Keratinocyte (primary cell): ENCODE measurements around the gene MLXIPL. TPM values are rescaled to one million over a fixed set of nuclear protein-coding genes. Genes with fewer than 3 reads are reported as not detected.
A peak's percentile ranks its signal among the peaks of the same experiment; 100 is the strongest.
"Not testable (repeated sequence)": the region's sequence is repeated elsewhere in the genome, so short reads cannot be mapped to it uniquely, and the experiment has no call there.

Experiments
- DNase-seq: peaks from one replicate; pipeline ENCODE4 v3.0.0-alpha.2; 2011; ENCODE audit warnings: low read depth, missing footprints, low spot score
- FAIRE-seq: peaks from 2 replicates; lab custom pipeline; 2011; peaks lifted over from hg19 to GRCh38; lab: Jason Lieb, UNC
- H2AFZ ChIP-seq: 2 replicates; pipeline ENCODE4 v1.6.0; 2012; ENCODE audit warnings: low read length, control low read depth, inconsistent platforms; ENCODE audit not compliant: control insufficient read depth
- H3K27ac ChIP-seq: 2 replicates; pipeline ENCODE4 v1.5.1; 2011; ENCODE audit warnings: low read length; ENCODE audit not compliant: control insufficient read depth, insufficient read depth
- H3K27me3 ChIP-seq: 3 replicates; pipeline ENCODE4 v1.6.0; 2011; ENCODE audit warnings: low read length; ENCODE audit not compliant: control insufficient read depth, insufficient read depth; ENCODE audit errors: extremely low read depth
- H3K36me3 ChIP-seq, 2 experiments: 2 replicates in 1 of 2; 3 replicates in 1 of 2; pipeline ENCODE4 v1.5.1; 2011; ENCODE audit warnings: low read length in 2 of 2, mild to moderate bottlenecking in 1 of 2; ENCODE audit not compliant: control insufficient read depth in 2 of 2, insufficient read depth in 2 of 2; ENCODE audit errors: extremely low read depth in 1 of 2
- H3K4me1 ChIP-seq: 3 replicates; pipeline ENCODE4 v1.5.1; 2011; ENCODE audit warnings: low read length; ENCODE audit not compliant: control insufficient read depth, insufficient read depth; ENCODE audit errors: extremely low read depth
- H3K4me2 ChIP-seq: 3 replicates; pipeline ENCODE4 v1.6.0; 2011; ENCODE audit warnings: low read depth, low read length; ENCODE audit not compliant: control insufficient read depth, insufficient read depth; ENCODE audit errors: extremely low read depth
- H3K4me3 ChIP-seq, 3 experiments: fragments of 200-600 bp in 1 of 3; sonication (generic) in 1 of 3; 2 replicates in 2 of 3; 3 replicates in 1 of 3; pipeline ENCODE4 v1.5.1; 2011 to 2016; ENCODE audit warnings: low read length in 3 of 3, mild to moderate bottlenecking in 3 of 3, control low read depth in 2 of 3, inconsistent platforms in 1 of 3, low read depth in 1 of 3, mixed read lengths in 1 of 3, mixed run types in 1 of 3, moderate library complexity in 1 of 3; ENCODE audit not compliant: control insufficient read depth in 2 of 3, insufficient read depth in 2 of 3; ENCODE audit errors: extremely low read depth in 1 of 3
- H3K79me2 ChIP-seq: 2 replicates; pipeline ENCODE4 v1.6.0; 2012; ENCODE audit warnings: low read length; ENCODE audit not compliant: control insufficient read depth, insufficient read depth
- H3K9ac ChIP-seq: 3 replicates; pipeline ENCODE4 v1.6.0; 2011; ENCODE audit warnings: low read length; ENCODE audit not compliant: control insufficient read depth, insufficient read depth; ENCODE audit errors: extremely low read depth
- H3K9me1 ChIP-seq: 3 replicates; pipeline ENCODE4 v1.6.0; 2011; ENCODE audit warnings: low read length; ENCODE audit not compliant: control insufficient read depth, insufficient read depth; ENCODE audit errors: extremely low read depth
- H3K9me3 ChIP-seq: 2 replicates; pipeline ENCODE4 v1.5.1; 2012; ENCODE audit warnings: low read depth, low read length; ENCODE audit not compliant: control insufficient read depth
- H4K20me1 ChIP-seq: 3 replicates; pipeline ENCODE4 v1.6.0; 2011; ENCODE audit warnings: low read length; ENCODE audit not compliant: control insufficient read depth, insufficient read depth; ENCODE audit errors: extremely low read depth
- EZH2 ChIP-seq: IDR thresholded peaks from one replicate; pipeline ENCODE4 v1.6.1; 2012; ENCODE audit warnings: inconsistent platforms, mild to moderate bottlenecking, low read length, moderate library complexity
- dilution Hi-C: fragments of 300-500 bp; cut with MboI; formaldehyde crosslinking; loops from one replicate; pipeline ENCODE4 v1.7.0; 2020; ENCODE audit warnings: low sequenced_read_pairs; ENCODE audit not compliant: extremely low pct_ligation_motif_present
- polyA plus RNA-seq, 5 experiments: library from polyadenylated mRNA; depleted of rRNA in 3 of 5; stranded (reverse) in 3 of 5; stranded (forward) in 1 of 5; unstranded in 1 of 5; fragments of >200 nt; gene quantifications; 1 replicate in 1 of 5; 2 replicates in 3 of 5; 3 replicates in 1 of 5; pipeline versions ENCODE4 v1.2.1 to v1.2.3, GENCODE V29; 2011 to 2012; ENCODE audit warnings: missing spikeins in 2 of 5, low read depth in 1 of 5, low replicate concordance in 1 of 5
- TF ChIP-seq, protein P1 (sequence below), 3 experiments: IDR thresholded peaks in 1 of 3; conservative IDR thresholded peaks in 1 of 3; optimal IDR thresholded peaks in 1 of 3; 2 replicates in 2 of 3; 3 replicates in 1 of 3; pipeline versions ENCODE3 to v1.5.1; 2011; ENCODE audit warnings: low read length in 3 of 3, mild to moderate bottlenecking in 3 of 3, moderate library complexity in 2 of 3, control low read depth in 1 of 3, inconsistent platforms in 1 of 3; ENCODE audit not compliant: insufficient read depth in 2 of 3; ENCODE audit errors: extremely low read depth in 1 of 3

Gene MLXIPL
- polyA plus RNA-seq, 1 donor (not counting 4 experiments of a cell fraction or from before 2014, with no cell fraction given), result 0.05 TPM

DNA sequence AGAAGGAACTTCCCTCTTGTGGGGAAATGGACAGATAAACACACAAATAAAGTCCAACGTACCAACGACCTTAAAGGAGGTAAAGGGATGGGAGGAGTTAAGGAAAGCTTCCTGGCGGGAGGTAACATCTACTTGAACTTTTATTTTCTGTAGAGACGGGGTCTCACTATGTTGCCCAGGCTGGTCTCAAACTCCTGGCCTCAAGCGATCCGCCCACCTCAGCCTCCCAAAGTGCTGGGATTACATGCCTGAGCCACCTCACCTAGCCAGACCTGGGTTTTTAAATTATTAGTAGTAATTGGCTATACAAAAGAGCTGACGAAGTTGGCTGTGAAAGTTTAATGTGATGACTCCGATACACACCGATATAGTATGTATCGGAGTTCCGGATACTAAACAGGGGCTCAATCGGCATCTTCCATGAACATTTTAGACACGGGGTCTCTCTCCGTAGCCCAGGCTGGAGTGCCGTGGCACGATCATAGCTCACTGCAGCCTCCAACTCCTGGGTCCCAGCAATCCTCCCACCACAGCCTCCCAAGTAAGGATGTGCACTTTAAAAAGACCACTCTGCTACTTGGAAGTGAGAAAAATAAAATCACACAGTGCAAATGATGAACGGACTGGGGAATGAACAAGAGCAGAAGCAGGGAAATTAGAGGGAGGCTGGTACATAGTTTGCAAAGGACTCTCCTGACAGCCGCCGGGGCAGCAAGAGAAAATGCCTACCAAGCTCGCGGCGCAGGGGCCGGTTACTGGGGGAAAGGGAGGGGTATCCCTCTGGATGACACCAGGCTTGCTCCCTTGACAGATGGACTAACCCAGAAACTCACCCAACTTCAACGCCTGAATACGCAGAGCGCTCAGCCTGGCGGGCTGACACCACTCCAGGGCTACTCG is 67.9 kb downstream of the MLXIPL start:
- Histone ChIP-seq H4K20me1 (peaks cover 6% of the 10 kb centered on the region), H3K9me3 (no peaks in the 10 kb centered on the region), H3K4me3 (peak overlapping the region; percentile 70 to 96 (median 82)), H2AFZ (peak overlapping the region; percentile 3), H3K9me1 (peaks cover 6% of the 10 kb centered on the region), H3K27me3 (no peaks in the 10 kb centered on the region), H3K4me2 (peak overlapping the region; percentile 86), H3K27ac (peak overlapping the region; percentile 50), H3K4me1 (peaks cover 25% of the 10 kb centered on the region), H3K9ac (peak overlapping the region; percentile 92), H3K79me2 (peaks cover 46% of the 10 kb centered on the region), H3K36me3 (peaks cover 3% of the 10 kb centered on the region in 2 experiments)
- no peak for FAIRE-seq
- TF ChIP-seq, protein P1, sequence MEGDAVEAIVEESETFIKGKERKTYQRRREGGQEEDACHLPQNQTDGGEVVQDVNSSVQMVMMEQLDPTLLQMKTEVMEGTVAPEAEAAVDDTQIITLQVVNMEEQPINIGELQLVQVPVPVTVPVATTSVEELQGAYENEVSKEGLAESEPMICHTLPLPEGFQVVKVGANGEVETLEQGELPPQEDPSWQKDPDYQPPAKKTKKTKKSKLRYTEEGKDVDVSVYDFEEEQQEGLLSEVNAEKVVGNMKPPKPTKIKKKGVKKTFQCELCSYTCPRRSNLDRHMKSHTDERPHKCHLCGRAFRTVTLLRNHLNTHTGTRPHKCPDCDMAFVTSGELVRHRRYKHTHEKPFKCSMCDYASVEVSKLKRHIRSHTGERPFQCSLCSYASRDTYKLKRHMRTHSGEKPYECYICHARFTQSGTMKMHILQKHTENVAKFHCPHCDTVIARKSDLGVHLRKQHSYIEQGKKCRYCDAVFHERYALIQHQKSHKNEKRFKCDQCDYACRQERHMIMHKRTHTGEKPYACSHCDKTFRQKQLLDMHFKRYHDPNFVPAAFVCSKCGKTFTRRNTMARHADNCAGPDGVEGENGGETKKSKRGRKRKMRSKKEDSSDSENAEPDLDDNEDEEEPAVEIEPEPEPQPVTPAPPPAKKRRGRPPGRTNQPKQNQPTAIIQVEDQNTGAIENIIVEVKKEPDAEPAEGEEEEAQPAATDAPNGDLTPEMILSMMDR (optimal IDR thresholded peaks at IDR 0.05 in 1 of 3, IDR thresholded peaks at IDR 0.05 in 1 of 3, conservative IDR thresholded peaks at IDR 0.05 in 1 of 3; ENCODE audit: extremely low read depth in 1 of 3, insufficient read depth in 2 of 3, low read length in 3 of 3), result no peak
- no peak for TF ChIP-seq EZH2
- dilution Hi-C loops, result no loop called here
- no peak for DNase-seq

DNA sequence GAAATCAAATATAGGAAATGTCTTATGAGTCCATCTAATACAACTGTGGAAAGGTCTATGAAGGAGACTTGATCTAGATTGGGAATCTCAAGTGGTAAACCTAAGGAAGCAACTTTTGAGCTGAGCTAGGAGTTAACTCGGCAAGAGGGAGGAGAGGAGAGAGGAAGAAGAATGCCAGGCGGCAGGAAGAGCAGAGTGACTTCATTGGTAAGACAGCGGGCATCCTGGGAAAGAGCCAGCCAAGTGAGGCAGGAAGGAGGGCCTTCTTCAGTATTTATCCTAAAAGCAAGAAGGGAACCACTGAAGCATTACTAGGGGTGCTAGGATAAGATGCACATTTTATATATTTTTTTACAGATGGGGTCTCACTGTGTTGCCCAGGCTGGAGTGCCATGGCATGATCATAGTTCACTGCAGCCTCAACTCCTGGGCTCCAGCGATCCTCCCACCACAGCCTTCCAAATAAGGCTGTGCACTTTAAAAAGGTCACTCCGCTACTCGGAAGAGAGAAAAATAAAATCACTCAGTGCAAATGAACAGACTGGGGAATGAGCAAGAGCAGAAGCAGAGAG is 68.8 kb downstream of the MLXIPL start:
- no peak for DNase-seq
- no peak overlapping the region for H2AFZ ChIP-seq
- peaks cover 3 to 8% of the 10 kb centered on the region in 2 experiments for H3K36me3 ChIP-seq
- no peaks in the 10 kb centered on the region for H3K27me3 ChIP-seq
- peak; percentile 17 for FAIRE-seq
- H4K20me1 ChIP-seq, result peaks cover 6% of the 10 kb centered on the region
- TF ChIP-seq, protein P1 (optimal IDR thresholded peaks at IDR 0.05 in 1 of 3, IDR thresholded peaks at IDR 0.05 in 1 of 3, conservative IDR thresholded peaks at IDR 0.05 in 1 of 3; ENCODE audit: extremely low read depth in 1 of 3, insufficient read depth in 2 of 3, low read length in 3 of 3), result no peak
- TF ChIP-seq EZH2, result no peak
- dilution Hi-C loops, result no loop called here
- H3K4me3 ChIP-seq, result peak overlapping the region; percentile 70 to 96 (median 82)
- H3K27ac ChIP-seq, result peak overlapping the region; percentile 50
- H3K4me1 ChIP-seq, result peaks cover 25% of the 10 kb centered on the region
- H3K79me2 ChIP-seq, result peaks cover 53% of the 10 kb centered on the region
- H3K9me3 ChIP-seq, result no peaks in the 10 kb centered on the region
- peaks cover 6% of the 10 kb centered on the region for H3K9me1 ChIP-seq
- H3K9ac ChIP-seq, result peak overlapping the region; percentile 92
- peak overlapping the region; percentile 86 for H3K4me2 ChIP-seq

DNA sequence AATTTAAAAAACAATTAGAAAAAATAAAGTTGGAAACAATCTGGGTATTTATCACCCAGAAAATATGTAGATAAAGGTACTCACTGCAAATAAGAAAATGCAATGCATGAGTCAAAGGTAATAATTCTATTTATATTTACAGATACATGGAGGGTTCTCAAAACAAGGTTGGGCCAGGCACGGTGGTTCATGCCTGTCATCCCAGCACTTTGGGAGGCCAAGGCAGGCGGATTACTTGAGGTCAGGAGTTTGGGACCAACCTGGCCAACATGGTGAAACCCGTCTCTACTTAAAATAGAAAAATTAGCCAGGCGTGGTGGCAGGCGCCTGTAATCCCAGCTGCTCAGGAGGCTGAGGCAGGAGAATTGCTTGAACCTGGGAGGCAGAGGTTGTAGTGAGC is 74.2 kb downstream of the MLXIPL start:
- H3K9me1 ChIP-seq, H2AFZ ChIP-seq, H3K4me1 ChIP-seq, H3K4me3 ChIP-seq, H3K27ac ChIP-seq, FAIRE-seq, dilution Hi-C loops, H3K9ac ChIP-seq, DNase-seq, H4K20me1 ChIP-seq, H3K9me3 ChIP-seq, H3K27me3 ChIP-seq, H3K4me2 ChIP-seq: not testable (repeated sequence)
- Histone ChIP-seq H3K79me2 (peaks cover 75% of the 10 kb centered on the region), H3K36me3 (peaks cover 8 to 13% of the 10 kb centered on the region in 2 experiments)
